HG03432 (cell line): Measurements from ENCODE around the gene KCNJ15.

Source experiments
- ATAC-seq: cut with Tn5 transposase; IDR thresholded peaks from one replicate; pipeline ENCODE4 v1.9.1; 2021; ENCODE audit warnings: mild to moderate bottlenecking, moderate library complexity; ENCODE audit not compliant: unreplicated experiment

Gene KCNJ15

GRCh38 chr21:38325216-38325615 lies 68.4 kb downstream of the KCNJ15 start:
- ATAC-seq, result no peak

GRCh38 chr21:38325731-38326420 lies 69.1 kb downstream of the KCNJ15 start:
- ATAC-seq, result no peak

GRCh38 chr21:38326429-38326828 lies 69.6 kb downstream of the KCNJ15 start:
- ATAC-seq, result no peak

GRCh38 chr21:38326899-38327298 lies 70.1 kb downstream of the KCNJ15 start:
- ATAC-seq, result no peak

GRCh38 chr21:38327984-38328383 lies 71.2 kb downstream of the KCNJ15 start:
- ATAC-seq, result peak; percentile 53

GRCh38 chr21:38329162-38329561 lies 72.4 kb downstream of the KCNJ15 start:
- ATAC-seq, result no peak

- ATAC-seq, result no peak
Observed at GRCh38 chr21:38330666-38331065, 73.9 kb downstream of the KCNJ15 start.

- ATAC-seq, result no peak
Observed at GRCh38 chr21:38333301-38334272, 76.8 kb downstream of the KCNJ15 start.

GRCh38 chr21:38334866-38335265 lies 78.1 kb downstream of the KCNJ15 start:
- ATAC-seq, result no peak

GRCh38 chr21:38337793-38338192 lies 81.0 kb downstream of the KCNJ15 start:
- no peak for ATAC-seq

GRCh38 chr21:38340131-38340530 lies 83.3 kb downstream of the KCNJ15 start:
- no peak for ATAC-seq

- no peak for ATAC-seq
Observed at GRCh38 chr21:38341546-38342012, 84.8 kb downstream of the KCNJ15 start.

GRCh38 chr21:38342739-38343138 lies 85.9 kb downstream of the KCNJ15 start:
- ATAC-seq, result no peak

GRCh38 chr21:38343691-38344090 lies 86.9 kb downstream of the KCNJ15 start:
- no peak for ATAC-seq

- ATAC-seq, result no peak
Observed at GRCh38 chr21:38346286-38346685, 89.5 kb downstream of the KCNJ15 start.

GRCh38 chr21:38349111-38349746 lies 92.4 kb downstream of the KCNJ15 start:
- ATAC-seq, result no peak

- ATAC-seq, result no peak
Observed at GRCh38 chr21:38349977-38350376, 93.2 kb downstream of the KCNJ15 start.

- ATAC-seq, result no peak
Observed at GRCh38 chr21:38350684-38351083, 93.9 kb downstream of the KCNJ15 start.

GRCh38 chr21:38351176-38351959 lies 94.6 kb downstream of the KCNJ15 start:
- no peak for ATAC-seq

GRCh38 chr21:38351961-38352521 lies 95.2 kb downstream of the KCNJ15 start:
- no peak for ATAC-seq
